Memory B cell (primary cell): ENCODE measurements around the gene COG8.

Experiments
- ATAC-seq: fragments of 150-1000 bp; cut with Tn5 transposase; 2 replicates; pipeline ENCODE4 v1.10.0; 2021; ENCODE audit warnings: low read depth, mild to moderate bottlenecking, moderate library complexity
- DNase-seq, 2 donors: peaks; one replicate each; pipeline ENCODE4 v3.0.0; 2022; ENCODE audit warnings: low spot score in 2 of 2
- H3K27ac Mint-ChIP-seq: one replicate; pipeline ENCODE4 v1.8.0; 2022; ENCODE audit warnings: mild to moderate bottlenecking, moderate library complexity, mixed read lengths
- H3K27me3 Mint-ChIP-seq: one replicate; pipeline ENCODE4 v1.8.0; 2022; ENCODE audit warnings: mixed read lengths
- H3K36me3 Mint-ChIP-seq: one replicate; pipeline ENCODE4 v1.8.0; 2022; ENCODE audit warnings: mild to moderate bottlenecking, mixed read lengths
- H3K4me1 Mint-ChIP-seq: one replicate; pipeline ENCODE4 v1.8.0; 2022; ENCODE audit warnings: mixed read lengths
- H3K4me3 Mint-ChIP-seq: one replicate; pipeline ENCODE4 v1.8.0; 2022; ENCODE audit warnings: mild to moderate bottlenecking, moderate library complexity, mixed read lengths
- H3K9me3 Mint-ChIP-seq: one replicate; pipeline ENCODE4 v1.8.0; 2022; ENCODE audit warnings: mixed read lengths

The COG8 gene

GRCh38 chr16:69319826-69320739, 19.3 kb downstream of the COG8 start:
- Mint-ChIP-seq H3K4me3 (no peak overlapping the region), H3K4me1 (peaks cover 7% of the 10 kb centered on the region), H3K27me3 (no peaks in the 10 kb centered on the region), H3K27ac (no peak overlapping the region), H3K9me3 (no peaks in the 10 kb centered on the region), H3K36me3 (peaks cover 18% of the 10 kb centered on the region)
- DNase-seq = no peak
- no peak for ATAC-seq

DNA sequence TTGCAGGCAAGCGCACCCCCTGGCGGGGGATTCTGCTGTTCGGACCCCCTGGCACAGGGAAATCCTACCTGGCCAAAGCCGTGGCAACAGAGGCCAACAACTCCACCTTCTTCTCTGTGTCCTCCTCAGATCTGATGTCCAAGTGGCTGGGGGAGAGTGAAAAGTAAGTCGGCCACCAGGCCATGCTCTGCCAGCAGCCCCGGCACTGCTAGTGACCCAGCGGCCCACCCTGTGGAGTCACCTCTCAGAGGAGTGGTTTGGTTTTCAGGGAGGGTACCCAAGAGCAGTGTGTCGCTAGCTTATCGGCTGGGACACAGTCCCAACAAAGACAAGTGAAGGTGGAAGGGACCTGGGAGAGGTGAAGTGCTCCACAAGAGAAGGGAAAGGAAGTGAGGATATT, 20.0 kb downstream of the COG8 start:
- Mint-ChIP-seq H3K4me1 (peaks cover 4% of the 10 kb centered on the region), H3K9me3 (no peaks in the 10 kb centered on the region), H3K27me3 (no peaks in the 10 kb centered on the region), H3K36me3 (peaks cover 18% of the 10 kb centered on the region), H3K4me3 (no peak overlapping the region), H3K27ac (no peak overlapping the region)
- no peak for DNase-seq
- ATAC-seq = no peak

- H3K27ac Mint-ChIP-seq = no peak overlapping the region
Measured at GRCh38 chr16:69318911-69319289, 20.5 kb downstream of the COG8 start.

DNA sequence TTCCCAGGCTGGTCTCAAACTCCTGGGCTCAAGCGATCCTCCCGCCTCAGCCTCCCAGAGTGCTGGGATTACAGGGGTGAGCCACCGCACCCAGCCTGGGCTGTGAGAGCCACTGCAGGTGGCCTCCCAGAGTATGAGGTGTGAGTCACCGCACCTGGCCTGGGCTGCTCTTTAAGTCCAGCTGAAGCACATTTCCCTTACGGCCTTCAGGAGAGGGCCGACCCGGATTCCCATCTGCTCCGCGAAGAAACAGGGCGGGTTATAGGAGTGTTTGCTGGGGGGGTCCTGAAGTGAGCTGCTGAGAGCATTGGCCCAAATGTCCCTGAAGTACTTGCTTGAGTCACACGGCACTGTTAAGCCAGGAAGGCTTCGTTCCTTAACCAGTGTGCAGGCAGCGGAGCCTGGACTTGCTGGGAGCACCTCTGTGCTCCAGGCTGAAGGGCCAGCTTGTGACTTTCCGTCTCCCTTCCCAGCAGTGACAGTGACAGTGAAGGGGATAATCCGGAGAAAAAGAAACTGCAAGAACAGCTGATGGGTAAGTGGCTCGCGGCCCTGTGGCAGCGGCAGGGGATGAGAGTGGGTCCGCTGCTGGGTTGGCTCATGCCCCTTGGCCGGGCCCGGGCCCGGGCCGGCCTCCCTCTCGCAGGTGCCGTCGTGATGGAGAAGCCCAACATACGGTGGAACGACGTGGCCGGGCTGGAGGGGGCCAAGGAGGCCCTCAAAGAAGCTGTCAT, 21.0 kb downstream of the COG8 start:
- no peaks in the 10 kb centered on the region for H3K9me3 Mint-ChIP-seq
- peaks cover 8% of the 10 kb centered on the region for H3K4me1 Mint-ChIP-seq
- DNase-seq (no peak), ATAC-seq (no peak)
- H3K27me3 Mint-ChIP-seq = no peaks in the 10 kb centered on the region
- H3K36me3 Mint-ChIP-seq = peaks cover 20% of the 10 kb centered on the region
- H3K27ac Mint-ChIP-seq = no peak overlapping the region
- H3K4me3 Mint-ChIP-seq = no peak overlapping the region

More at GRCh38 chr16:69318911-69319289, 20.5 kb downstream of the COG8 start:
- ATAC-seq (no peak), DNase-seq (no peak)
- Mint-ChIP-seq H3K27me3 (no peaks in the 10 kb centered on the region), H3K4me3 (no peak overlapping the region), H3K9me3 (no peaks in the 10 kb centered on the region), H3K4me1 (peaks cover 4% of the 10 kb centered on the region), H3K36me3 (peaks cover 18% of the 10 kb centered on the region)

GRCh38 chr16:69316595-69317034, 22.7 kb downstream of the COG8 start:
- peak overlapping the region; percentile 20 for H3K27ac Mint-ChIP-seq
- no peaks in the 10 kb centered on the region for H3K27me3 Mint-ChIP-seq
- H3K9me3 Mint-ChIP-seq = no peaks in the 10 kb centered on the region
- ATAC-seq (no peak), DNase-seq (no peak)
- H3K36me3 Mint-ChIP-seq = peaks cover 18% of the 10 kb centered on the region
- H3K4me1 Mint-ChIP-seq = peaks cover 13% of the 10 kb centered on the region
- H3K4me3 Mint-ChIP-seq = no peak overlapping the region

- DNase-seq = no peak
- no peaks in the 10 kb centered on the region for H3K9me3 Mint-ChIP-seq
- ATAC-seq = no peak
- H3K27ac Mint-ChIP-seq = no peak overlapping the region
- peaks cover 12% of the 10 kb centered on the region for H3K4me1 Mint-ChIP-seq
- H3K27me3 Mint-ChIP-seq = no peaks in the 10 kb centered on the region
- H3K36me3 Mint-ChIP-seq = peaks cover 13% of the 10 kb centered on the region
- H3K4me3 Mint-ChIP-seq = no peak overlapping the region
Measured at GRCh38 chr16:69315486-69316311, 23.7 kb downstream of the COG8 start.

GRCh38 chr16:69314534-69314933, 24.8 kb downstream of the COG8 start:
- DNase-seq = no peak
- Mint-ChIP-seq H3K4me3 (no peak overlapping the region), H3K4me1 (peaks cover 12% of the 10 kb centered on the region), H3K27ac (no peak overlapping the region), H3K27me3 (no peaks in the 10 kb centered on the region), H3K9me3 (no peaks in the 10 kb centered on the region), H3K36me3 (peaks cover 11% of the 10 kb centered on the region)
- no peak for ATAC-seq

GRCh38 chr16:69313469-69313868, 25.9 kb downstream of the COG8 start:
- ATAC-seq (no peak), DNase-seq (no peak)
- peak overlapping the region; percentile 64 for H3K4me3 Mint-ChIP-seq
- H3K9me3 Mint-ChIP-seq = no peaks in the 10 kb centered on the region
- H3K27ac Mint-ChIP-seq = no peak overlapping the region
- peaks cover 12% of the 10 kb centered on the region for H3K4me1 Mint-ChIP-seq
- H3K27me3 Mint-ChIP-seq = no peaks in the 10 kb centered on the region
- H3K36me3 Mint-ChIP-seq = peaks cover 9% of the 10 kb centered on the region

DNA sequence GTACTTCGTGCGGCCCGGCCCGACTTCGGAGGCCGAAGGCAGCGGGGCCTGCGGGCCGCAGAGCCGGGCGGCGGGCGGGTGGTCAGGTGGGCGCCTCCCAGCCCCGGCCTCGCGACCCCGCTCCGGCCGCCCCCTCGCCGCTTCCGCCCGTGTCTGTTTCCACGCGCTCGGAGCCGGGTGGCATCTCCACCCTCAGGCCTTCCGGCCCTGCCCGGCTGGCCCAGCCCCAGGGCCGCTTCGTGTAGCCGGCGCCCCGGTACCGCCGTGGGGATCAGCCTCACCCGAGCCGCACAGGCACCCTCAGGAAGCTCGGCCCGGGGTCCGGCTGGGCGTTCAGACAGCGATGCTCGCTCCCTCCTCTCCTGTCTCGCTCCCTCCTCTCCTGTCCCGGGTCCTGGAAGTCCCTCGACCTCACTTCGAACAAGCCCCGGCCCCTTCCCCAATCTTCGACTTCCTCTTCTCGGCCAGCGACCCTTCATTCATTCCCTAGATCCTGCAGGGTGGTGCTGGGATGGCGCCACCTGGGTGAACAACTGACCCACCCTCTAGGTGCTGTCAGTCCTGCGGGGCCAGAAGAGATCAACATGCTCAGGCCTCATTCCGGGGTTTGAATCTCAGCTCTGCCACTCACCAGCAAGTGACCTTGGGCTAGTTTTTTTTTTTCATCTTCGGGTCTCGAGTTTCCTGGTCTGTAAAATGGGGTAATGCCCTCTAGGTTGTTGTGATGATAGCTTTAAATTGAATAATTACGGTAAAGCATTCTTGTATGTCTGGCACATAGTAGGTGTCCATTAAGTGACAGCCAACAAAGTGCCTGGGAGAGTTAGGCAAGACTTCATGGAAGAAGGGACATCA, 27.6 kb downstream of the COG8 start:
- DNase-seq (no peak), ATAC-seq (peak; percentile 41)
- Mint-ChIP-seq H3K27me3 (no peaks in the 10 kb centered on the region), H3K9me3 (no peaks in the 10 kb centered on the region), H3K4me1 (peaks cover 12% of the 10 kb centered on the region), H3K36me3 (peaks cover 9% of the 10 kb centered on the region), H3K4me3 (peak overlapping the region; percentile 92), H3K27ac (peak overlapping the region; percentile 84)

DNA sequence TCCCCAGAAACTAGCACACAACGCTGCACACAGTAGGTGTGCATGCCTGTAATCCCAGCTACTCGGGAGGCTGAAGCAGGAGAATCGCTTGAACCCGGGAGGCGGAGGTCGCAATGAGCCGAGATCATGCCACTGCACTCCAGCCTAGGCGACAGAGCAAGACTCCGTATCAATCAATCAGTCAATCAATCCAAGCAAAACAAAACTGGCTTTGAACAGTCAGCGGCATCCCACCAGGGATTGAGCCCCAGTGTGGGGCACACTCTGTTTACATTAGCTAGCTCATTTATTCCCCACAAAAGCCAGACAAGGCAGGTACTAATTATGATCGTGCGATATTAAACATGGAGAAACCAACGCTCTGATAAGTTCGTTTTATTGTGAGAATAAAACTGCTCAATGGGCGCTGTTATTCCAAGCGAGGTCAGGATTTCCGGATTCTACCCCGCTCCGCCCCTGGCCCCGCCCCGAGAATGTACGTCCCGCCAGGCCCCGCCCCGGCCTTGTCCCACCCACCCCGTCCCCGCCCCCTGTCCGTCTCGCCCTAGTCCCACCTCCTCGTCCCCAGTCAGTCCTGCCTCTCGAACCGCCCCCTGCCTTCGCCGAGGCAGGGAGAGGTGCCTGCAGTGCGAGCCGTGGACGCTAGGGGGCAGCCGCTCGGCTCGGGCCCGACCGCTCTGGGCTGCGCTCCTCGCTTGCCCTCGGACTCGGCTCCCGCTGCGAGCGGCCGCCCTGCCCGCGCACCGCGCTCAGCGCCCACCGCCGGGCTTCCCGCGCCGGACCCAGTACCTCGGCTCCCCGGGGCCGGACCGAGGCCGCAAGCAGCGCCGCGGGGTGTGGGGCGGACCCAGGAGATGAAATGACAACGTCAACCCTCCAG, 28.5 kb downstream of the COG8 start, which contains the start of gene VPS4A:
VPS4A (plus strand) TSS at position 698 of the 880 bp plus-strand sequence; CDS start at position 860, 162 bp downstream.
- ATAC-seq (peak; percentile 87), DNase-seq (peak; percentile 99 to 100)
- peaks cover 6% of the 10 kb centered on the region for H3K36me3 Mint-ChIP-seq
- peak within 1 kb of the TSS; percentile 92 for H3K4me3 Mint-ChIP-seq
- peak within 1 kb of the TSS; percentile 86 for H3K27ac Mint-ChIP-seq
- no peaks in the 10 kb centered on the region for H3K9me3 Mint-ChIP-seq
- no peaks in the 10 kb centered on the region for H3K27me3 Mint-ChIP-seq
- H3K4me1 Mint-ChIP-seq = peaks cover 12% of the 10 kb centered on the region

GRCh38 chr16:69309316-69309715, 30.0 kb downstream of the COG8 start:
- DNase-seq (no peak), ATAC-seq (no peak)
- Mint-ChIP-seq H3K27me3 (no peaks in the 10 kb centered on the region), H3K27ac (no peak overlapping the region), H3K9me3 (no peaks in the 10 kb centered on the region), H3K4me3 (no peak overlapping the region), H3K36me3 (peaks cover 4% of the 10 kb centered on the region), H3K4me1 (peaks cover 12% of the 10 kb centered on the region)

DNA sequence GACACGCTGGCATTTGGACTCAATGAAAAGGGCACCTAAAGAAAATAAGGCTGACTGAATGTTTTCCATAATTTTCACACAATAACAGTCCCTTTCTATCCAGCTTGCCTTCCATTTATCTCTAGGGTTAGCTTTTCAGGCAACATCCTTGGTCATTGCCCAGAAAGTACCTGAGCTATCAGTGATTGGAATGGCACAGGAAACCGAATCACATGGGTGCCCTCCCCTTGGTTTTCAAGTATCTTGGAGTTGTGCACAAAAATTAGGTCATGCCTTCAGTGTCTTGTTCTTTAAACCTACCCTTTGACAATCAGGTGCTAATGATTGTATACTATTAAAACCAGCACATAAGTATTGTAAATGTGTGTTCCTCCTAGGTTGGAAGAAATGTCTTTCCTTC, 31.5 kb downstream of the COG8 start:
- no peak for DNase-seq
- no peak overlapping the region for H3K4me3 Mint-ChIP-seq
- no peaks in the 10 kb centered on the region for H3K36me3 Mint-ChIP-seq
- no peaks in the 10 kb centered on the region for H3K9me3 Mint-ChIP-seq
- H3K27me3 Mint-ChIP-seq = no peaks in the 10 kb centered on the region
- ATAC-seq = no peak
- peaks cover 6% of the 10 kb centered on the region for H3K4me1 Mint-ChIP-seq
- H3K27ac Mint-ChIP-seq = no peak overlapping the region
